Activated CD8-positive, alpha-beta memory T cell treated with anti-CD3 and anti-CD28 coated beads, Interleukin-2, amount 50 U/mL, for 1 hour (primary cell): ENCODE results near the gene TEDC2.

Experiments
- DNase-seq: peaks from one replicate; pipeline ENCODE4 v3.0.0-alpha.2; 2020; ENCODE audit errors: extremely low read depth

Gene TEDC2

DNA sequence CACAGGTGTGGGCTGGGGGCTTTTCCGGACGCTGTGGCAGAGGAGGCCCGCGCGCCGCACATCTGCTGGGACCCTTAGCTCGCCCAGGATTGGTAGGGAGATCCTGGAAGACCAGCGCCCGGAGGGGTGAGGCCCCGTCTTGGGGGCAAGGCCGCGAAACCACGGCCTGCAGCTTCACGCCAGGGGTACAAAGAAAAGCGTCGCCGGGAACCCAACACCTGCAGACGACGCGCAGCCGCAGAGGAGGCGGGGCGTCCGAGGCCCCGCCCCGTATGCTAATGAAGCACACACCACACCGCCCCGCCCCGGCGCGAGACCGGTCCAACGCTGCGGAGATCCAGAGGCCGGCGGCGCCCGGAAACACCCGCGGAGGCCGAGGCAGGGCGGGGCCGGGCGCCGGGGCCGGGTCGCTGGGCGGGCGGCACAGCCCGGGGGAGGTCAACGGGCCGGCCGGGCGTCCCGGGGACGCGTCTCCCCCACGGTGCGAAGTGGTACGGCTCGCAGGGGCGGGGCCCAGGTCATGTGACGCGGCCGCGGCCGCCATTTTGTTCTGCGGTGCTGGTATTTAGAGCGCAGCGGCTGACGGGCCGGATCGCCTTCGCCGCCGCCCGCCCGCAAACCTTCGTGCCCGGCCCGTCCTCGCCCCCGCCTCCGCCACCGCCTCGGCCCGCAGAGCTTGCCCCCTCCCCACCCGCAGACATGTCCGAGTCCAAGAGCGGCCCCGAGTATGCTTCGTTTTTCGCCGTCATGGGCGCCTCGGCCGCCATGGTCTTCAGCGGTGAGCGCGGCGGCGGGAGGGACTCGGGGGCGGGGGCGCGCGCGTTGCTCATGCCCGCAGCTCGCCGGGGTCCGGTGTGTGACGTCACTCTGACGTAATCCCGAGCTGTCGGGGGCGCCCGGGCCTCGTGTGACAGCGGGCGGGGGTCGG is 53.8 kb downstream of the TEDC2 start, which contains the start of gene ATP6V0C:
TSS of gene ATP6V0C (plus strand) at position 548 of the 928 bp plus-strand sequence. CDS start at position 700, 152 bp downstream.
- peak; percentile 71 for DNase-seq
